Tibial nerve (tissue), 4 donors: ENCODE data around the gene PLEKHM2. TPM values are rescaled to one million over a fixed set of nuclear protein-coding genes. Genes with fewer than 3 reads are reported as not detected.

ENCODE experiments used
- DNase-seq, 2 donors: peaks; one replicate each; pipeline ENCODE4 v3.0.0-alpha.2; 2019; ENCODE audit warnings: low spot score in 2 of 2
- H3K27ac ChIP-seq, 4 donors: fragments of 200-600 bp; sonication (generic) in 3 of 4; one replicate each; pipeline ENCODE4 v1.5.1; 2017 to 2019; ENCODE audit warnings: mild to moderate bottlenecking in 1 of 4
- H3K27me3 ChIP-seq, 2 donors: fragments of 200-600 bp; sonication (generic) in 1 of 2; one replicate each; pipeline versions ENCODE4 v1.5.1 to v1.6.0; 2017 to 2019
- H3K36me3 ChIP-seq, 3 donors: fragments of 200-600 bp; sonication (generic); one replicate each; pipeline ENCODE4 v1.5.1; 2018 to 2019
- H3K4me1 ChIP-seq, 4 donors: fragments of 200-600 bp; sonication (generic) in 3 of 4; one replicate each; pipeline ENCODE4 v1.5.1; 2017 to 2019
- H3K4me3 ChIP-seq, 4 donors: fragments of 200-600 bp; sonication (generic) in 3 of 4; one replicate each; pipeline ENCODE4 v1.5.1; 2017 to 2019; ENCODE audit warnings: mild to moderate bottlenecking in 1 of 4, moderate library complexity in 1 of 4
- H3K9me3 ChIP-seq, 4 donors: fragments of 200-600 bp; sonication (generic) in 3 of 4; one replicate each; pipeline ENCODE4 v1.5.1; 2017 to 2019
- CTCF ChIP-seq, 5 experiments: fragments of 200-600 bp in 3 of 5; fragments of 450-650 bp in 2 of 5; sonication (generic) in 3 of 5; IDR thresholded peaks; one replicate each; pipeline ENCODE4 v1.5.1; 2016 to 2019; ENCODE audit warnings: antibody characterized with exemption in 5 of 5, mild to moderate bottlenecking in 3 of 5, moderate library complexity in 2 of 5
- EP300 ChIP-seq, 2 donors: sonication (generic); formaldehyde crosslinking; IDR thresholded peaks; one replicate each; pipeline ENCODE4 v1.6.1; 2017; ENCODE audit warnings: antibody characterized with exemption in 2 of 2, mild to moderate bottlenecking in 1 of 2
- POLR2A ChIP-seq, 2 donors: fragments of 450-650 bp; IDR thresholded peaks; one replicate each; pipeline ENCODE4 v1.6.1; 2017; ENCODE audit warnings: antibody characterized with exemption in 2 of 2, mild to moderate bottlenecking in 2 of 2, moderate library complexity in 2 of 2
- WGBS, 2 donors: methylation state at CpG; one replicate each; pipeline ENCODE4 v1.1.5; 2018; 5-methylcytosine and 5-hydroxymethylcytosine counted together
- total RNA-seq, 4 donors: library from RNA; depleted of rRNA; stranded (reverse); fragments of >200 nt; gene quantifications; one replicate each; pipeline ENCODE4 v1.1.0, GENCODE V29; 2016

The PLEKHM2 gene
- total RNA-seq, 4 donors from 2014 or later, result 54.0 to 80.4 (median 57.1) TPM

GRCh38 chr1:15724949-15725880, 41.1 kb downstream of the PLEKHM2 start:
- TF ChIP-seq POLR2A (IDR thresholded peaks at IDR 0.05), result no peak
- TF ChIP-seq EP300 (IDR thresholded peaks at IDR 0.05), result no peak
- peak overlapping the region in 2 of 4 donors; percentile 32 to 43 for H3K27ac ChIP-seq
- 56 to 70% methylated on average over 15 to 18 of the region's 26 CpGs for WGBS, 2 donors
- H3K27me3 ChIP-seq, result no peaks in the 10 kb centered on the region
- peaks cover 2 to 100% (median 41%) of the 10 kb centered on the region in 3 donors for H3K36me3 ChIP-seq
- H3K4me1 ChIP-seq, result peaks cover 0 to 24% (median 0%) of the 10 kb centered on the region in 4 donors
- DNase-seq, result no peak
- no peaks in the 10 kb centered on the region for H3K9me3 ChIP-seq
- no peak overlapping the region for H3K4me3 ChIP-seq

GRCh38 chr1:15726508-15726907, 42.4 kb downstream of the PLEKHM2 start:
- WGBS, 2 donors, result 78 to 87% methylated on average over 3 to 9 of the region's 9 CpGs
- no peak for DNase-seq
- H3K27me3 ChIP-seq, result no peaks in the 10 kb centered on the region
- peaks cover 0 to 24% (median 0%) of the 10 kb centered on the region in 4 donors for H3K4me1 ChIP-seq
- TF ChIP-seq POLR2A (IDR thresholded peaks at IDR 0.05) (no peak), CTCF (IDR thresholded peaks at IDR 0.05) (no peak)
- no peaks in the 10 kb centered on the region for H3K9me3 ChIP-seq
- H3K27ac ChIP-seq, result peak overlapping the region in 2 of 4 donors; percentile 32 to 43
- peaks cover 2 to 100% (median 50%) of the 10 kb centered on the region in 3 donors for H3K36me3 ChIP-seq
- no peak overlapping the region for H3K4me3 ChIP-seq

GRCh38 chr1:15727021-15727420, 42.9 kb downstream of the PLEKHM2 start:
- 70 to 73% methylated on average over 21 of the region's 21 CpGs for WGBS, 2 donors
- no peak for TF ChIP-seq POLR2A (IDR thresholded peaks at IDR 0.05)
- no peak for TF ChIP-seq CTCF (IDR thresholded peaks at IDR 0.05)
- TF ChIP-seq EP300 (IDR thresholded peaks at IDR 0.05), result no peak
- Histone ChIP-seq H3K4me1 (peaks cover 0 to 24% (median 0%) of the 10 kb centered on the region in 4 donors), H3K27me3 (no peaks in the 10 kb centered on the region), H3K4me3 (no peak overlapping the region), H3K27ac (peak overlapping the region in 2 of 4 donors; percentile 32 to 43), H3K9me3 (no peaks in the 10 kb centered on the region), H3K36me3 (peaks cover 2 to 100% (median 50%) of the 10 kb centered on the region in 3 donors)
- no peak for DNase-seq

- peaks cover 2 to 100% (median 52%) of the 10 kb centered on the region in 3 donors for H3K36me3 ChIP-seq
- 72 to 81% methylated on average over 10 to 13 of the region's 13 CpGs for WGBS, 2 donors
Observed at GRCh38 chr1:15727424-15727823, 43.3 kb downstream of the PLEKHM2 start.

More at GRCh38 chr1:15727424-15727823, 43.3 kb downstream of the PLEKHM2 start:
- H3K4me3 ChIP-seq, result no peak overlapping the region
- no peaks in the 10 kb centered on the region for H3K27me3 ChIP-seq
- no peak overlapping the region for H3K27ac ChIP-seq
- no peaks in the 10 kb centered on the region for H3K9me3 ChIP-seq
- DNase-seq, result no peak
- no peak for TF ChIP-seq POLR2A (IDR thresholded peaks at IDR 0.05)
- no peak for TF ChIP-seq EP300 (IDR thresholded peaks at IDR 0.05)
- no peak for TF ChIP-seq CTCF (IDR thresholded peaks at IDR 0.05)
- H3K4me1 ChIP-seq, result peaks cover 0 to 24% (median 0%) of the 10 kb centered on the region in 4 donors
